Retinal pigment epithelial cell (primary cell): ENCODE results near the gene GNAO1.

Source experiments
- DNase-seq: peaks from one replicate; pipeline ENCODE4 v3.0.0-alpha.2; 2010; ENCODE audit warnings: low read depth
- H3K4me3 ChIP-seq: 2 replicates; pipeline ENCODE4 v1.5.1; 2011; ENCODE audit warnings: mild to moderate bottlenecking, low read length, control low read depth, moderate library complexity
- CTCF ChIP-seq: conservative IDR thresholded peaks from 2 replicates; pipeline ENCODE4 v1.5.1; 2011; ENCODE audit warnings: low read depth, low read length, control low read depth, inconsistent platforms

GNAO1 gene

DNA sequence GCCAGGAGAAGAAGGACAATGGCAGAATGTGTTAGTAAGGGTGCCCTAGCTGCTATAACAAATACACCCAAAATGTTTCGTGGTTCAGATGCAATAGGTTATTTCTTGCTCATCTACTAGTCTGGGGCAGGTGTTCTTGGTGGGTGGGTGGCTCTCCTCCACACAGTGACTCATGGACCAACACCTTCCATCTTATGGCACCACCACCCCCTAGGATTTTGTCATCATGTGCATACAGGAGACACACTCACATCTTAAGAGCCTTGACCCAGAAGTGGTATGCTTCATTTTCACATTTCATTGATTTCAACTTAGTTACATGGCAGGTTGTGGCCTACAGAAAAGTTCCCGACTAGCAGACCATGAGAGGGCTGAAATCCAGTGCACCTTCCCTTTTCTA lies 119.4 kb downstream of the GNAO1 start:
- no peak for TF ChIP-seq CTCF
- DNase-seq, result no peak
- H3K4me3 ChIP-seq, result no peak overlapping the region

GRCh38 chr16:56311208-56312027 lies 120.1 kb downstream of the GNAO1 start:
- no peak for DNase-seq
- H3K4me3 ChIP-seq, result no peak overlapping the region
- TF ChIP-seq CTCF, result peak; percentile 34

GRCh38 chr16:56312028-56312300 lies 120.7 kb downstream of the GNAO1 start:
- no peak overlapping the region for H3K4me3 ChIP-seq
- DNase-seq, result no peak
- no peak for TF ChIP-seq CTCF

DNA sequence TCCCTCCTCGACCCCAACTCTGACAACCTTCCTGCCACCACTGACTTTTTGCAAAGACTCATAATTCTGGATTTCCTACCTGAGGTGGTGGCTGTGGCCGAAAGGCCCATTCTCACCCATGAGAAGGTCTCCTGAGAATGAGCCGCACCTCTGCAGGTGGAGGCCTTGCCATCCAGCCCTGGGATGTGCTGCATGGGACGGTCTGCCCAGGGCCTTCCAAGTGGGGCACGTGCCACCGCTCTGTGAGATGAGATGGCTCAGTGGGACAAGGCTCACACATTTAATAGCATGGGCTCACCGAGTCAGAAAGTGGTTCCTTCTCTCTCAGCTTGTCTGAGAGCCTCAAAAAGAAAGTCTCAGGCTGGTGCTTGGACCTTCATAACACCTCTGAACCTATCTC lies 121.3 kb downstream of the GNAO1 start:
- no peak for TF ChIP-seq CTCF
- no peak for DNase-seq
- no peak overlapping the region for H3K4me3 ChIP-seq

DNA sequence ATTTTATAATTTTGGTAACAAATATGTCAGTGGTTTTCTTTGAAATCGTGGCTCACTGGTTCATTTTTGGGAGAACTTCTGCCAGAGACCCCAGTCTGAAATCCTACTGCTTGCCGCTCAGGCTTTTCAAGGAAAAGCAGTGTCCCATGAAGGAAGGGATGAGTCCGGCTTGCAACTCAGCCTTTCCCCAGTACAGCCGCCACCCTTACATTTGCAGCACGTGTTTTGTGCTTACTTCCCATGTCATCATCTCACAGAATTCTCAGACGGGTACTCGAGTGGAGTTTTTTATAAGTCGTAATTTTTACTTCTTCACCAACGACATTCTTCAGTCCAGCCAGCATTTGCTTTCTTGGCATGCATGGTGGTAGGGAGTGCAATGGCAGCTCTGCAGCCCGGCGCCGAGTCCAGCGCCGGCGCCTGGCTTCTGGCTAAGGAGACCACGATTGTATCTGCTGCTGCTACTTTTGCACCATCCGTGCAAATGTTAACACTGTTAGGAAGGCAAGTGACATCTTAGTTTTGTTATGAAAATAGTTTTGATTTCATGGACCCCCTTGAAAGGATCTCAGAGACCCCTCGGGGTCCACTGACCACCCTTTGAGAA lies 123.1 kb downstream of the GNAO1 start:
- no peak for DNase-seq
- no peak for TF ChIP-seq CTCF

DNA sequence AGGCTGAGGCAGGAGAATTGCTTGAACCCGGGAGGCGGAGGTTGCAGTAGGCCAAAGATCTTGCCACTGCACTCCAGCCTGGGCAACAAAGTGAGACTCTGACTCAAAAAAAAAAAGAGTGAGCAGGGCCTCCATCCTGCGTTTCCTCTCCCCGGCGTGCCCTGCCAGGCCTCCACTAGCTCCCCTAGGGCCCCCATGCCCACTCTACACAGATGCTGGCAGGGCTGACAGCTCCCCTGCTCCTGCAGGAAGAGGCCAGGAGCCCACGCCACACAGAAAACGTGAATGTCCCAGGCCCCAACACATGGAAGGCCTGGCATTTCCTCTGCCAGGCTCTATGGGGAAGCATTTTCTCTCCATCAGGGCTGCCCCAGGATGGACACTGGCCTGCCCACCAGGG lies 124.7 kb downstream of the GNAO1 start:
- no peak for DNase-seq
- TF ChIP-seq CTCF, result no peak
- H3K4me3 ChIP-seq, result no peak overlapping the region

More for the DNA sequence above, 123.1 kb downstream of the GNAO1 start:
- no peak overlapping the region for H3K4me3 ChIP-seq

DNA sequence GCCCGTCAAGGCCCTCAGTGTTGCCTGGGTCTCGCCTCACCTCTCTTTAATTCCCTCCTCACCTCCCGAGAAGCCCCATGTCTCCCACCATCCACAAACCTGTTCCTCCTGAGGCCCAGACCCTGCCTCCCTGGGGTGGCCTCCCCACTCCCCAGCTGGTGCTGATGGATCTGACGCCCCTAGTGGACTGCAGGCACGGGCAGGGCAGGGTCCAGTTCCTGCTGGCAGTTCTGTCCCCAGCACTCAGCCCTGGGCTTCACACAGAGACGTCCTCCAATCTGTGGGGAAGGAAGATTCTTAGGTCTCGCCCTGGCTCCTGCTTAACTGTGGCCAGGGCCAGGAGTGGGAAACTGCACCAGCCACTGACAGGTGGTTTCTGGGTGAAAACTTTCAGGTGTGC lies 125.3 kb downstream of the GNAO1 start:
- DNase-seq, result no peak
- no peak overlapping the region for H3K4me3 ChIP-seq
- TF ChIP-seq CTCF, result no peak
